Activated gamma-delta T cell (primary cell): ENCODE results near the gene SSU72.
A peak's percentile ranks its signal among the peaks of the same experiment; 100 is the strongest.
"Not testable (repeated sequence)": the region's sequence is repeated elsewhere in the genome, so short reads cannot be mapped to it uniquely, and the experiment has no call there.

Experiments
- DNase-seq: peaks from one replicate; lab custom pipeline; 2025; lab: John Stamatoyannopoulos, UW

The SSU72 gene

GRCh38 chr1:1527092-1527816 is 47.4 kb downstream of the SSU72 start:
- DNase-seq: no peak

GRCh38 chr1:1526476-1526875 is 48.2 kb downstream of the SSU72 start:
- DNase-seq: not testable (repeated sequence)

GRCh38 chr1:1524750-1525383 is 49.8 kb downstream of the SSU72 start:
- DNase-seq: not testable (repeated sequence)

DNA sequence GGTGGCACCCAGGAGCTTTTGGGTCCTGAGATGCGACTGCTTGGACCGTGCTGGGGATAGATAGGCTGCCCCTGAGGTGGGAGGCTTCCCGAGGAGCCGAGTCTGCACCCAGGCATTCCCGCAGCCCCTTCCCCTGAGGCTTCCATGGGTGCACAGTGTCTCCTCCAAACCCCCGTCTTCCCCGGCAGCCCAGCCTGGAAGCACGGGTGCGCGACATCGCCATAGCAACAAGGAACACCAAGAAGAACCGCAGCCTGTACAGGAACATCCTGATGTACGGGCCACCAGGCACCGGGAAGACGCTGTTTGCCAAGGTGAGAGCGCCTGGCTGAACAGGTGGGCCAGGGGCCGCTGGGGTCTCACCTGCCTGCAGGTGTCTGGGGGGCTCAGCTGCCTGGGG is 51.0 kb downstream of the SSU72 start:
- DNase-seq: not testable (repeated sequence)

DNA sequence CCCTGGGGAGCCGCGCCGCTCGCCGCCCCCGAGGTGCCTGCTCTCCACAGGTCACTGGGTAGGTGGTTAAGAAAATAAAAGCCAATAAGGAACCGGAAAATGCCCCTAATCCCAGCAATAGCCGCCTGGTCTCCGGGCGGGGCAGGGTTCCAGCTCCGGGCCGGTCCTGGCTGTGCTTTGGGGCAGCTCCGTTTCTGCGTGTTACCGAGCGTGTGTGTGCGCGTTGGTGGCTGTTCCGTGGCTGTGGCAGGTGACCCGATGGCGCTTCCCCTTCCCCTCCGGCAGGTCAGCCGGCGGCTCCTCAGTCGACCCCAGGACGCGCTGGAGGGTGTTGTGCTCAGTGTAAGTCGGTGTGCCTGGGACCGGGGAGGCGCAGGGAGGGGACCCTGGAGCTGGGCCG is 51.4 kb downstream of the SSU72 start:
- not testable (repeated sequence) for DNase-seq

DNA sequence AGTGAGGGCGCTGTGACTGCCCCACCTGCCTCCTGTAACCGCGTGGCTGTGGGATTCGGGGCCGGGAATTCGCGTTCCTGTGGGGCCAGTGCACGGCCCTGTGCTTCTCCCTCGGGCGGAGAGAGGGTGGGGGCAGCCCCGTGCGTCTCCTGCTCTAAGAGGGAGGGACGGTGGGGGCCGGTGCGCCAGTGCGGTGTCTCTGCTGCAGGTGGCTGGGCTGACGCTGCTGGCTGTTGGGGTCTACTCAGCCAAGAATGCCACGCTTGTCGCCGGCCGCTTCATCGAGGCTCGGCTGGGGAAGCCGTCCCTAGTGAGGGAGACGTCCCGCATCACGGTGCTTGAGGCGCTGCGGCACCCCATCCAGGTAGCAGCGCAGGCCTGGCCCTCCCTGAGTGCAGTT is 52.1 kb downstream of the SSU72 start:
- DNase-seq: not testable (repeated sequence)

DNA sequence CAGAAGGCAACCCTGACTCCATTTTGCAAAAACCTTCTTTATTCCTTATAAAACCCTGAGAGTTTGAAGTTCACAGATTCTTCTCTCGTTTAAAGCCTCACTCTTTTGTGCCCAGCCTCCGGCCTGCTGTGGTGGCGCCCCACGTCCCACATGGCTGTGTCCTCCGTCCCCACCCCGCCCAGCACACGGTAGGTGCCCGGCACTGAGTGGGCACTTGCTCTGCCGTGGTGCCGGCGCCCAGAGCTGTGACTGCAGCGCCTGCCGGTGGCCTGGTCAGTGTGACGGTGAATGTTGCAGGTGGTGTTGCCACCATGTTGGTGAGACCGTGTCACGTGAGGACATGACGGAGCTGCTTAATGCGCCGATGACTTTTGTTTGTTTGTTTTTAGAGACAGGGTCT is 53.3 kb downstream of the SSU72 start:
- DNase-seq: no peak

DNA sequence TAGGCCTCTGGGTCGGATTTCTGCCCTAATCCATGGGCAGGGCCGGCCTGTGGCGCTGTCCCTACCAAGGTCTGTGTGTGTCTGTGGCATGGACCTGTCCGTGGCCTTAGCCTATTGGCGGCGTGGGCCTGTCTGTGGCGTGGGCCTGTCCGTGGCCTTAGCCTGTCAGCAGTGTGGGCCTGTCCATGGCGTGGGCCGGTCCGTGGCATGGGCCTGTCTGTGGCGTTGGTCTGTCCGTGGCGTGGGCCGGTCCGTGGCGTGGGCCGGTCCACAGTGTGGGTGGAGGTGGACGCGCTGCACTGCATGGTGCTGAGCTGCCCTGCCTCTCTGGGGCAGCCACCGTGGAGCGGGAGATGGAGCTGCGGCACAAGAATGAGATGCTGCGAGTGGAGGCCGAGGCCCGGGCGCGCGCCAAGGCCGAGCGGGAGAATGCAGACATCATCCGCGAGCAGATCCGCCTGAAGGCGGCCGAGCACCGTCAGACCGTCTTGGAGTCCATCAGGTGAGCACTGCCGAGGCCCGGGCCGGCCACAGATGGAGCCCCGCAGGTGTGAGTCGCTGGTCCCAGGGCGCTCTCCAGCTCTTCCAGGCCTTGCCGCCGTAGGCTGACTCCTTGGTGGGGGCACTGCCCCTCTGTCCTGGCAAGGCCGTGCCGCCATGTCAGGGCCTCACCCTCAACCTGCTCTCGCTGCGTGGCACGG is 54.7 kb downstream of the SSU72 start:
- DNase-seq: not testable (repeated sequence)

DNA sequence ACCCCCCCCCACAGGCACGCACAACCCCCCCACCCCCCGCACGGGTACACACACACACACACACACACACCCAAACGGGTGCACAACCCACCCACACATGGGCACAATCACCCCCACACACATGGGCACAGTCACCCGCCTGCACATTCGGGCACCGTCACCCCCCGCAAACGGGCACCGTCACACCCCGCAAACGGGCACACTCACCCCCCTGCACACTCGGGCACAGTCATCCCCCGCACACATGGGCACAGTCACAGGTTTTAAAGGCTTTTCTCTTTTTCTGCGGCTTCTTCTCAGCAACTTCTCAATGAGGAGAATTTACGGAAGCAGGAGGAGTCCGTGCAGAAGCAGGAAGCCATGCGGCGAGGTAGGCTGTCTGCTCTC is 56.0 kb downstream of the SSU72 start:
- DNase-seq: not testable (repeated sequence)

DNA sequence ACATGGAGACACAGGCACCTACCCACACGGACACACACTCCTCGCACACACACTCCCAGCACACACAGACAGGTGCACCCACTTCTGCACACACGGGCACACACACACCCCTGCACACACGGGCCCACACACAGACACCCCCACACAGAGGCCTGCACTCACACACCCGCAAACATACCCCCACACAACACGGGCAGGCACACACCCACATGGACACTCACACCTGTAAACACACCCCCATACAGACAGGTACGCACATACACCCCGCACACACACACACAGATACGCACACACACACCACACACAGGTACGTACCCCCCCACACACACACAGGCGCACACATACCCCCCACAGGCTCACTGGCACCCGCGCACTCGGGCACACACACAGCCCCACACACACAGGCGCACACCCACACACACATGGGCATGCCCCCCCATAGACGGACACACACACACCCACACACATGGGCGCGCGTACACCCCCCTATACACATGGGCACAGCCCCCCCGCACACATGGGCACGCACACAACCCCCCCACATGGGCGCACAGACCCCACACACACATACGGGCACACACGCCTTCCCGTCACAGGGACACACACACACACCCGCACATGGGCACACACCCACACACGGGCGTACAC is 56.6 kb downstream of the SSU72 start:
- no peak for DNase-seq

DNA sequence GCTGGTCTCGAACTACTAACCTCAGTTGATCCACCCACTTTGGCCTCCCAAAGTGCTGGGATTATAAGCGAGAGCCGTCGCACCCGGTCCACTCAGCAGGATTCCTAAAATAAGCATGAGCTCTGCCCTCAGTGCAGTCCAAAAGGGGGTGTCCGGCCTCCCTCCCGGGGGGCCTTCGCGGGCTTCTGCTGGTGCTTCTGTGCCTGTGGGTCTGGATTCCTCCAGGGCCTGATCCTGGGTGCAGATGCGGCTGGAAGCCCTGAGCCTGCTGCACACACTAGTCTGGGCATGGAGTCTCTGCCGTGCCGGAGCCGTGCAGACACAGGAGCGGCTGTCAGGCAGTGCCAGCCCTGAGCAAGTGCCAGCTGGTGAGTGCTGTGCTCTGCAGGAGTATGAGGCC is 57.7 kb downstream of the SSU72 start:
- not testable (repeated sequence) for DNase-seq

GRCh38 chr1:1514376-1514775 is 60.3 kb downstream of the SSU72 start:
- not testable (repeated sequence) for DNase-seq

GRCh38 chr1:1513675-1514074 is 61.0 kb downstream of the SSU72 start:
- DNase-seq: not testable (repeated sequence)

DNA sequence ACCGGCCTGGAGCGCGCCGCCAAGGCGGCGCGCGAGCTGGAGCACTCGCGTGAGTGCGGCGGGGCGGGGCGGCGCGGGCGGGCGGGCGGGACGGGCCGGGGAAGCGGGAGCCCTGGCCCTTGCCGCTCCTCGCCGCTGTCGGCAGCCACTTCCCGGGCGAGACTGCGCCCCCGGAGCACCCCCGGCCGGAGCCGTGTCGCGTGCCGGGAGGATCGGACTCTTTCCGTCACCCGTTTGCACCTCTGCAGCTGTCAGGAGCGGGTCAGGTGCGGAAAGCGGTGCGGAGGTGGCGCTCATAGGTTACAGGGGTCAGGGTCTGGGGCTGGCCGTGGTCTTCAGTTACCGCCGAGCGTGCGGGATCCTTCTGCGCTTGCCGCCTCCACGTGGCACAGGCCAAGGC is 62.2 kb downstream of the SSU72 start:
- DNase-seq: peak; percentile 30

DNA sequence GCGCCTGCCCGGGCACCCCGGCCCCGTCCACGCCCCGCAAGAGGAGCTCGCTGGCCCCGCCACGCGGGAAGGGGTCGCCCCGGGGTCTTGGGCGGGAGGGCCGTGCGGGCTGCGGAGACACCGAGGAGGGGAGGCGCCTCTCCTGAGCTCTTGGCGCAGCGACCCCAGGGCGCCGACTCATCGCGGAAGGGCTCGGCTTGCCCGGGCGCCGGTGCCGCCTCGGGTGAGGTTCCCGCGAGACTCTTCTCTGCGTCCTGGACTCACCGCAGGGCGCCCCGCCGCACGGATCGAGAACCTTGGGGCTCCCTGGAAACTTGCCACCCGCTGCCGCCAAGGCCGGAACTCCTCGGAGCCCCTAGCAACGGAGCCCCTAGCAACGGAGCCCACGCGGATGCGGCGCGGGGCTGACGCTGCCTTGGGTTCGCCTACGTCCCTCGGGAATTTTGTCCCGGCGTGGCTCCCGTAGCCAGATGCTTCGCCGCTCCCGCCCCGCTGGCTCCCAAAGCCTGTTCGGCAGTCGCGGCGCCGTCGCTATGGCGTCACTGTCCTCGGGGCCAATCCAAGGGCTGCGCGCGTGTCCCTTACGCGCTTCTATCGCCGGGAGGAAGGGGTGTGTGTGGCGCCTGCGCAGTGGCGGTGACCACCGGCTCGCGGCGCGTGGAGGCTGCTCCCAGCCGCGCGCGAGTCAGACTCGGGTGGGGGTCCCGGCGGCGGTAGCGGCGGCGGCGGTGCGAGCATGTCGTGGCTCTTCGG is 63.0 kb downstream of the SSU72 start, which contains the start of gene ATAD3A:
ATAD3A (plus strand) TSS at position 630 of the 753 bp plus-strand sequence; CDS start at position 737, 107 bp downstream.
- DNase-seq: peak; percentile 97

- DNase-seq: no peak
Measured at GRCh38 chr1:1510912-1511532, 63.6 kb downstream of the SSU72 start.

DNA sequence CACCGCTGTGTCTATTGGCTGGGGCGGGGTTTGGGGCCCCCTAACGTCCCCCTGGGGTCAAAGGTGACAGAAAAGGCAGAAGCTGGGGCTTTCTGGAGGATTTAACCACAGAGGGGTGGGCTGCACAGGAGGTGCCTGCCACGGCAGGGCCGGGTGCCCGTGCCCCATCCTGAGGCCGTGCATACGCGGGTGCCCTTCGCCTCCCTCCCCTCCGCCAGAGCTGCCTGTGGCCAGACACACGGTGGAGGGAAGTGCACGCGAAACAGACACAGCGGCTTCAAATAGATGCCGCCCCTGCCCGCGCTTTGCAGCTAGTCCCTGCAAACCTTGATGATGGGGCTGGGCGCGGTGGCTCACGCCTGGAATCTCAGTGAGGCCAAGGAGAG is 65.2 kb downstream of the SSU72 start:
- not testable (repeated sequence) for DNase-seq

- not testable (repeated sequence) for DNase-seq
Measured at GRCh38 chr1:1508775-1509464, 65.7 kb downstream of the SSU72 start.

DNA sequence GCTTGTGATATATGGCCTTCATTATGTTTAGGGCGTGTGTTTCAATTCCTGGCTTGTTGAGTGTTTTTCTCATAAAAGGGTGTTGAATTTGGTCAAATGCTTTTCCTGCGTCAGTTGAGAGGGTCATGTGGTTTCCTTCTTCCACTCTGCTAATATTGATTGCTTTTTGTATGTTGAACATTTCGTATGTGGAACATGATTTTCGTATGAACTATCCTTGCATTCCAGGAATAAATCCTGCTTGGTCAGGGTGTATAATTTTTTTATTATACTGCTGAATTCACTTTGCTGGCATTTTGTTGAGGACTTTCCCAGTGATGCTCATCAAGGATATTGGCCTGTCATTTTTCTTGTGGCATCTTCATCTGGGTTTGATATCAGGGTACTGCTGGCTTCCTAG is 67.4 kb downstream of the SSU72 start:
- no peak for DNase-seq

DNA sequence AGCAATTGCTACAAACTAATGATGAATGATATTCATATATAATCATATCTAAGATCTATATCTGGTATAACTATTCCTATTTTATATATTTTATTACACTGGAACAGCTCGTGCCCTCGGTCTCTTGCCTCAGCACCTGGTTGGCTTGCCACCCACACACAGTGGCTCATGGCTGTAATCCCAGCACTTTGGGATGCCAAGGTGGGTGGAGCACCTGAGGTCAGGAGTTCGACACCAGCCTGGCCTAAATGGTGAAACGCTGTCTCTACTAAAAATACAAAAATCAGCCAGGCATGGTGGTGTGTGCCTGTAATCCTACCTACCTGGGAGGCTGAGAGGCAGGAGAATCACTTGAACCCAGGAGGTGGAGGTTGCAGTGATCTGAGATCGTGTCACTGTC is 68.9 kb downstream of the SSU72 start:
- DNase-seq: not testable (repeated sequence)
